H9 (cell line): ENCODE data around the gene DBNL. TPM values are rescaled to one million over a fixed set of nuclear protein-coding genes. Genes with fewer than 3 reads are reported as not detected.

Experiments
- DNase-seq: peaks from one replicate; pipeline ENCODE4 v3.0.0-alpha.2; 2017
- H2AFZ ChIP-seq: one replicate; pipeline ENCODE4 v1.6.1; 2013; ENCODE audit warnings: mild to moderate bottlenecking, low read length, control low read depth, moderate library complexity
- H2AK5ac ChIP-seq: 2 replicates; pipeline ENCODE4 v1.6.1; 2013; ENCODE audit warnings: low read length, control low read depth, mixed read lengths; ENCODE audit not compliant: insufficient read length
- H2BK120ac ChIP-seq: one replicate; pipeline ENCODE4 v1.6.1; 2013; ENCODE audit warnings: low read depth, mild to moderate bottlenecking, low read length, control low read depth, inconsistent platforms; ENCODE audit not compliant: poor library complexity, severe bottlenecking
- H2BK12ac ChIP-seq: 2 replicates; pipeline ENCODE4 v1.6.1; 2013; ENCODE audit warnings: low read length, control low read depth, mixed read lengths, low read depth; ENCODE audit not compliant: insufficient read length
- H2BK15ac ChIP-seq: 2 replicates; pipeline ENCODE4 v1.6.1; 2013; ENCODE audit warnings: low read depth, low read length, control low read depth
- H2BK20ac ChIP-seq: one replicate; pipeline ENCODE4 v1.6.1; 2013; ENCODE audit warnings: low read depth, mild to moderate bottlenecking, low read length, control low read depth, inconsistent platforms; ENCODE audit not compliant: poor library complexity, severe bottlenecking
- H2BK5ac ChIP-seq: 2 replicates; pipeline ENCODE4 v1.6.1; 2013; ENCODE audit warnings: low read length, control low read depth, mixed read lengths; ENCODE audit not compliant: insufficient read length
- H3K14ac ChIP-seq: 2 replicates; pipeline ENCODE4 v1.6.1; 2013; ENCODE audit warnings: low read length, control low read depth; ENCODE audit not compliant: insufficient read depth
- H3K18ac ChIP-seq: 2 replicates; pipeline ENCODE4 v1.6.1; 2013; ENCODE audit warnings: low read depth, mild to moderate bottlenecking, mixed read lengths, low read length, control low read depth; ENCODE audit not compliant: insufficient read length
- H3K23ac ChIP-seq: 2 replicates; pipeline ENCODE4 v1.6.1; 2013; ENCODE audit warnings: low read length, control low read depth, mixed read lengths, low read depth; ENCODE audit not compliant: insufficient read length
- H3K23me2 ChIP-seq: 2 replicates; pipeline ENCODE4 v1.6.1; 2013; ENCODE audit warnings: low read depth, mild to moderate bottlenecking, mixed read lengths, low read length, control low read depth; ENCODE audit not compliant: insufficient read length, poor library complexity, severe bottlenecking
- H3K27ac ChIP-seq: 2 replicates; pipeline ENCODE4 v1.5.1; 2013; ENCODE audit warnings: low read length, control low read depth, mixed read lengths, low read depth; ENCODE audit not compliant: insufficient read length
- H3K27me3 ChIP-seq: 2 replicates; pipeline ENCODE4 v1.6.1; 2013; ENCODE audit warnings: low read length, control low read depth, inconsistent platforms; ENCODE audit not compliant: insufficient read depth
- H3K4ac ChIP-seq: 2 replicates; pipeline ENCODE4 v1.6.1; 2013; ENCODE audit warnings: low read depth, mild to moderate bottlenecking, control low read depth, inconsistent platforms, low read length, moderate library complexity
- H3K4me1 ChIP-seq: 2 replicates; pipeline ENCODE4 v1.6.1; 2013; ENCODE audit warnings: low read length, control low read depth, inconsistent platforms; ENCODE audit not compliant: insufficient read depth
- H3K4me2 ChIP-seq: 2 replicates; pipeline ENCODE4 v1.6.1; 2013; ENCODE audit warnings: low read length, control low read depth, mixed read lengths; ENCODE audit not compliant: insufficient read length, insufficient read depth
- H3K56ac ChIP-seq: 2 replicates; pipeline ENCODE4 v1.6.1; 2013; ENCODE audit warnings: low read depth, mild to moderate bottlenecking, mixed read lengths, low read length, control low read depth; ENCODE audit not compliant: insufficient read length
- H3K79me1 ChIP-seq: 2 replicates; pipeline ENCODE4 v1.6.1; 2013; ENCODE audit warnings: low read depth, mild to moderate bottlenecking, moderate library complexity, low read length, control low read depth, inconsistent platforms; ENCODE audit not compliant: insufficient read depth, poor library complexity, severe bottlenecking
- H3K79me2 ChIP-seq: 2 replicates; pipeline ENCODE4 v1.6.1; 2013; ENCODE audit warnings: low read length, control low read depth, inconsistent platforms; ENCODE audit not compliant: insufficient read depth
- H3K9ac ChIP-seq: 2 replicates; pipeline ENCODE4 v1.6.1; 2013; ENCODE audit warnings: low read length, control low read depth, mixed read lengths; ENCODE audit not compliant: insufficient read length; ENCODE audit errors: extremely low read depth
- H3K9me3 ChIP-seq: one replicate; pipeline ENCODE4 v1.6.1; 2013; ENCODE audit warnings: low read depth, low read length, inconsistent platforms; ENCODE audit not compliant: control insufficient read depth
- H3T11ph ChIP-seq: one replicate; pipeline ENCODE4 v1.6.1; 2013; ENCODE audit warnings: mild to moderate bottlenecking, low read length, control low read depth, inconsistent platforms
- H4K20me1 ChIP-seq: one replicate; pipeline ENCODE4 v1.6.1; 2013; ENCODE audit not compliant: control insufficient read depth, insufficient read length, insufficient read depth
- H4K5ac ChIP-seq: 2 replicates; pipeline ENCODE4 v1.6.1; 2013; ENCODE audit warnings: low read depth, mild to moderate bottlenecking, mixed read lengths, low read length, control low read depth; ENCODE audit not compliant: insufficient read length
- H4K8ac ChIP-seq: replicated peaks from 2 replicates; pipeline ENCODE4 v1.6.1; 2013; ENCODE audit warnings: low read length, control low read depth, mixed read lengths, low read depth; ENCODE audit not compliant: insufficient read length
- H4K91ac ChIP-seq: 2 replicates; pipeline ENCODE4 v1.6.1; 2013; ENCODE audit warnings: low read depth, mild to moderate bottlenecking, moderate library complexity, mixed read lengths, low read length, control low read depth; ENCODE audit not compliant: insufficient read length
- H3K27ac Mint-ChIP-seq, 3 experiments: 2 replicates in 2 of 3; 3 replicates in 1 of 3; pipeline ENCODE4 v1.8.0; 2020 to 2021; ENCODE audit warnings: mixed read lengths in 3 of 3, mild to moderate bottlenecking in 1 of 3, moderate library complexity in 1 of 3
- H3K27me3 Mint-ChIP-seq: 2 replicates; pipeline ENCODE4 v1.8.0; 2021; ENCODE audit warnings: low read depth, mild to moderate bottlenecking, moderate library complexity, mixed read lengths
- H3K36me3 Mint-ChIP-seq, 3 experiments: 2 replicates in 2 of 3; 3 replicates in 1 of 3; pipeline ENCODE4 v1.8.0; 2020 to 2021; ENCODE audit warnings: low read depth in 3 of 3, mixed read lengths in 3 of 3; ENCODE audit not compliant: insufficient read depth in 1 of 3
- H3K4me1 Mint-ChIP-seq, 2 experiments: 2 replicates each; pipeline ENCODE4 v1.8.0; 2020; ENCODE audit warnings: mixed read lengths in 2 of 2
- H3K4me3 Mint-ChIP-seq, 2 experiments: 2 replicates in 1 of 2; 3 replicates in 1 of 2; pipeline ENCODE4 v1.8.0; 2020 to 2021; ENCODE audit warnings: mild to moderate bottlenecking in 2 of 2, mixed read lengths in 2 of 2, moderate library complexity in 1 of 2
- H3K9me3 Mint-ChIP-seq, 2 experiments: 2 replicates in 1 of 2; 3 replicates in 1 of 2; pipeline ENCODE4 v1.8.0; 2020; ENCODE audit warnings: mild to moderate bottlenecking in 2 of 2, mixed read lengths in 2 of 2, moderate library complexity in 1 of 2
- CTCF ChIP-seq: fragments of 200-600 bp; sonication (generic); conservative IDR thresholded peaks from 3 replicates; pipeline ENCODE4 v1.8.0; 2021; ENCODE audit warnings: antibody characterized with exemption, mild to moderate bottlenecking
- WGBS: extraction: QIAGEN DNeasy Blood & Tissue Kit; methylation state at CpG from one replicate; pipeline ENCODE4 v1.1.7; 2013; ENCODE audit warnings: missing lambda C conversion rate, low lambda C conversion rate, mixed read lengths; ENCODE audit not compliant: insufficient read length; ENCODE audit errors: extremely low coverage; 5-methylcytosine and 5-hydroxymethylcytosine counted together
- total RNA-seq: library from RNA; stranded (reverse); gene quantifications from 2 replicates; pipeline ENCODE4 v1.2.1, GENCODE V29; 2021

DBNL gene
- total RNA-seq, 1 experiment from 2014 or later = 51.3 TPM

- H4K91ac ChIP-seq = no peak overlapping the region
- H3K23me2 ChIP-seq = no peaks in the 10 kb centered on the region
- WGBS = no CpG with 5 or more reads among the region's 9 CpGs
- no peak overlapping the region for H4K5ac ChIP-seq
- H3K4me1 Mint-ChIP-seq = peaks cover 2% of the 10 kb centered on the region in 2 experiments; a peak in 2 of 4 replicates
- no peak overlapping the region for H3K4ac ChIP-seq
- H2BK20ac ChIP-seq = no peak overlapping the region
- no peak overlapping the region for H2BK120ac ChIP-seq
- peaks cover 29% of the 10 kb centered on the region for H3K27me3 Mint-ChIP-seq
- H3K27ac Mint-ChIP-seq = no peak overlapping the region
- no peak overlapping the region for H2AFZ ChIP-seq
- H3K27ac ChIP-seq = no peak overlapping the region
- no peak overlapping the region for H3K56ac ChIP-seq
- no peak overlapping the region for H2BK15ac ChIP-seq
- H3K4me1 ChIP-seq = no peaks in the 10 kb centered on the region
- no peak overlapping the region for H2BK5ac ChIP-seq
- H4K8ac ChIP-seq = no peak overlapping the region
- no peak overlapping the region for H2BK12ac ChIP-seq
- H3K4me2 ChIP-seq = no peak overlapping the region
- no peaks in the 10 kb centered on the region; a peak in 1 of 5 replicates for H3K9me3 Mint-ChIP-seq
- no peaks in the 10 kb centered on the region for H3K9me3 ChIP-seq
- DNase-seq = no peak
- H3K79me2 ChIP-seq = no peaks in the 10 kb centered on the region
- no peak overlapping the region for H2AK5ac ChIP-seq
- no peaks in the 10 kb centered on the region for H3K79me1 ChIP-seq
- H3K4me3 Mint-ChIP-seq = peak overlapping the region in 1 of 2 experiments; percentile 22; a peak in 1 of 5 replicates
- peaks cover 4 to 31% (median 29%) of the 10 kb centered on the region in 3 experiments; a peak in 6 of 7 replicates for H3K36me3 Mint-ChIP-seq
- H3T11ph ChIP-seq = no peak overlapping the region
- H3K23ac ChIP-seq = no peak overlapping the region
- H3K14ac ChIP-seq = no peak overlapping the region
- TF ChIP-seq CTCF = no peak
- H4K20me1 ChIP-seq = no peaks in the 10 kb centered on the region
- no peak overlapping the region for H3K9ac ChIP-seq
- no peaks in the 10 kb centered on the region for H3K27me3 ChIP-seq
- H3K18ac ChIP-seq = no peak overlapping the region
These were observed 27.3 kb downstream of the DBNL start for GRCh38 chr7:44071726-44072363.
